ENCODE results near the gene OR8D4. TPM values are rescaled to one million over a fixed set of nuclear protein-coding genes. Genes with fewer than 3 reads are reported as not detected.

The OR8D4 gene
- total RNA-seq, 4 donors from 2014 or later: not detected

- H3K4me3 ChIP-seq: no peak overlapping the region
- H3K36me3 ChIP-seq: no peaks in the 10 kb centered on the region
- no peaks in the 10 kb centered on the region for H3K4me1 ChIP-seq
- no peak for DNase-seq (ENCODE audit: low spot score in 2 of 2)
- no peak overlapping the region for H3K27ac ChIP-seq
- no peaks in the 10 kb centered on the region for H3K27me3 ChIP-seq
- no peaks in the 10 kb centered on the region for H3K9me3 ChIP-seq
- WGBS: 91% methylated on average over 4 of the region's 4 CpGs
- TF ChIP-seq EP300 (IDR thresholded peaks at IDR 0.05) (no peak), POLR2A (IDR thresholded peaks at IDR 0.05) (no peak), CTCF (IDR thresholded peaks at IDR 0.05) (no peak), POLR2AphosphoS5 (IDR thresholded peaks at IDR 0.05) (no peak)
Measured at GRCh38 chr11:123880912-123881311, 21.1 kb upstream of the OR8D4 start.

DNA sequence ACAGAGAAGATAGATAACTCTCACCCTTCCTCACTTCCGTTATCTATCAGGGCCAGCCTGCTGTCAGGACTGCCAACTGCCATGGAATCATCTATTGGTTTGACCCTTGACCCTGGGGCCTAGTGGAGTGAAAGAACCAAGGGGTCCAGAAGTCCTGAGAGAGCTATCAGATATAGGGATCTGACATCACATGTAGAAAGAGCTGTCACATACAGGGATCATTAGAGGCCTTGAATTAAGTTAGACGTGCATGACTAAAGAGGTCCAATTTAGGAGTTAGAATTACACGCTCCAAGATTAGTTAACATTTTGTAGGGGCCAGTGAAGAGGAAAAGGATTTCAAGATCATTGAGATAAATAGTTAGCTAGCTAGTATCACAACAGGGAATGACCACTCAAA, 16.4 kb upstream of the OR8D4 start, which contains the start of gene TMEM225:
Gene TMEM225, minus strand, starts transcription at position 101 of the 400 bp plus-strand sequence. CDS start 245 bp downstream, outside the sequence.
- H3K9me3 ChIP-seq: no peaks in the 10 kb centered on the region
- no peaks in the 10 kb centered on the region for H3K4me1 ChIP-seq
- no peak within 1 kb of the TSS for H3K4me3 ChIP-seq
- TF ChIP-seq EP300 (IDR thresholded peaks at IDR 0.05): no peak
- no peak for TF ChIP-seq CTCF (IDR thresholded peaks at IDR 0.05)
- TF ChIP-seq POLR2A (IDR thresholded peaks at IDR 0.05): no peak
- no peak for TF ChIP-seq POLR2AphosphoS5 (IDR thresholded peaks at IDR 0.05)
- DNase-seq (ENCODE audit: low spot score in 2 of 2): no peak
- no peaks in the 10 kb centered on the region for H3K27me3 ChIP-seq
- H3K36me3 ChIP-seq: no peaks in the 10 kb centered on the region
- no peak within 1 kb of the TSS for H3K27ac ChIP-seq
- WGBS: 88% methylated on average over 3 of the region's 3 CpGs

DNA sequence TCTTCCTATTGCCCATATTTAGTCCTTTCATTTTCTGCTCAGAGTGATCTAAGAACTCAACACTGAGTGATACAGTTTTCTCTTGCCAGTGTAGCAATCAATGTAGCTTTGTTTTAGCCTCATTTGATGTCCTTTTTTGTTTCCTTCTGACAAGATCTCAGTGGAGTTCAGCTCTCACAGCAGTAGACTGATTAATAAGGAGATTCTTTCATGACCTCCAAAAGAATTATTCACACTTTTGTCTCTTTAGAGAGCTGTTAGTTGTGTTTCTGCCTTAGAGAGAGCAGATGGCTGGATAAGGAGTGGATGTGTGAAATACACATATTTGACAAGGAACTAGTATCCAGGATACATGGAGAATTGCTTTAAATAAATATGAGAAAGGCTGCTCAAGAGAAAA, 9.9 kb upstream of the OR8D4 start:
- Histone ChIP-seq H3K27ac (no peak overlapping the region), H3K4me1 (no peaks in the 10 kb centered on the region), H3K4me3 (no peak overlapping the region), H3K27me3 (no peaks in the 10 kb centered on the region), H3K36me3 (no peaks in the 10 kb centered on the region), H3K9me3 (no peaks in the 10 kb centered on the region)
- DNase-seq (ENCODE audit: low spot score in 2 of 2): no peak
- no peak for TF ChIP-seq CTCF (IDR thresholded peaks at IDR 0.05)
- no peak for TF ChIP-seq EP300 (IDR thresholded peaks at IDR 0.05)
- no peak for TF ChIP-seq POLR2A (IDR thresholded peaks at IDR 0.05)
- no peak for TF ChIP-seq POLR2AphosphoS5 (IDR thresholded peaks at IDR 0.05)

DNA sequence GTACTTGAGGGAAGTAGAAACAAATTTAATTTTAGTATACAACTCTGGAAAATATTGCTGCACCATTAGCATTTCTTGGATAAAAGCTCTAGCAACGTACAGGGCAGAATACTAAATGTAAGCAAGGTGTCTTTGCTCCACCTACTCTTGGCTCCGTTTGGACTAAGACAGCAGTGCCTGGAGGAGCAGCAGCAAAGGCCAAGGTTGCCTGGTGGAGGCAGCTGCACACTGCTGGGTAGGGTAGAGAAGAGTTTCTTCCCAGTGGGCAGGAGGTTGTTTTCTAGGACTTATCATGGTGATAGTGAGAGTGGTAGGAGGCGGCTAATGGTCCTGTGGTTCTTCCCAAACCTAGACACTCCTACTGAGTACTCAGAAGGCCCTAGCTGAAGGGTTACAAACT, 2.2 kb upstream of the OR8D4 start:
- H3K27me3 ChIP-seq: no peaks in the 10 kb centered on the region
- TF ChIP-seq POLR2AphosphoS5 (IDR thresholded peaks at IDR 0.05): no peak
- no peak for TF ChIP-seq POLR2A (IDR thresholded peaks at IDR 0.05)
- TF ChIP-seq EP300 (IDR thresholded peaks at IDR 0.05): no peak
- no peak for TF ChIP-seq CTCF (IDR thresholded peaks at IDR 0.05)

GRCh38 chr11:123903932-123904331, 2.0 kb downstream of the OR8D4 start:
- 82% methylated on average over 2 of the region's 2 CpGs for WGBS
- H3K4me3 ChIP-seq: no peak overlapping the region
- H3K27me3 ChIP-seq: no peaks in the 10 kb centered on the region
- DNase-seq (ENCODE audit: low spot score in 2 of 2): no peak
- no peaks in the 10 kb centered on the region for H3K9me3 ChIP-seq
- no peak overlapping the region for H3K27ac ChIP-seq
- no peaks in the 10 kb centered on the region for H3K4me1 ChIP-seq
- no peaks in the 10 kb centered on the region for H3K36me3 ChIP-seq
- TF ChIP-seq POLR2AphosphoS5 (IDR thresholded peaks at IDR 0.05): no peak
- no peak for TF ChIP-seq POLR2A (IDR thresholded peaks at IDR 0.05)
- no peak for TF ChIP-seq CTCF (IDR thresholded peaks at IDR 0.05)
- TF ChIP-seq EP300 (IDR thresholded peaks at IDR 0.05): no peak

More for the DNA sequence above, 2.2 kb upstream of the OR8D4 start:
- no peak for DNase-seq (ENCODE audit: low spot score in 2 of 2)
- no peaks in the 10 kb centered on the region for H3K9me3 ChIP-seq
- H3K4me3 ChIP-seq: no peak overlapping the region
- no peak overlapping the region for H3K27ac ChIP-seq
- H3K4me1 ChIP-seq: no peaks in the 10 kb centered on the region
- 48% methylated on average over 3 of the region's 3 CpGs for WGBS
- H3K36me3 ChIP-seq: no peaks in the 10 kb centered on the region

All from suprapubic skin (tissue), 4 donors.